HG03442 (cell line): ENCODE measurements around the gene PRKAR1B.

ENCODE experiments used
- ATAC-seq: cut with Tn5 transposase; IDR thresholded peaks from one replicate; pipeline ENCODE4 v1.9.1; 2021; ENCODE audit warnings: mild to moderate bottlenecking, moderate library complexity; ENCODE audit not compliant: unreplicated experiment

Gene PRKAR1B

DNA sequence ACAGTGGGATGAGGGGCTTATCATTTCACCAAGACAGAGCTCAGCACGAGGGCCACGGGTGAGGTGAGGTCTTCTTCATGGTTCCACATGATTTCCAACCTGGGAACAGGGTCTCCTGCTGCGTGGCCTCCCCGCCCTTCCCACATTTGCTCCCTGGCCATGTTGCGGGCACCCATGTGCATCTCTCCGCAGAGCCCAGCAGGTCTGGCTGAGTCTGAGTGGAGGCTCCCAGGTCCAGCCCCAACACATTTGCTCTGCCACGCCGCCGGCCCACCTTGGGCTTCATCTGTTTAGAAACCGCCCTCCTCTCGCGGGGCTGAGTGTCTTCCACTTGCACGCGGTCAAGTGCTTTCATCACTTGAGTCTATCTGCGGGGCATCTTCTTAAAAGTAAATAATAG lies 14.8 kb upstream of the PRKAR1B start:
- ATAC-seq, result no peak

- ATAC-seq, result no peak
Measured at GRCh38 chr7:741191-741671, 14.2 kb upstream of the PRKAR1B start.

DNA sequence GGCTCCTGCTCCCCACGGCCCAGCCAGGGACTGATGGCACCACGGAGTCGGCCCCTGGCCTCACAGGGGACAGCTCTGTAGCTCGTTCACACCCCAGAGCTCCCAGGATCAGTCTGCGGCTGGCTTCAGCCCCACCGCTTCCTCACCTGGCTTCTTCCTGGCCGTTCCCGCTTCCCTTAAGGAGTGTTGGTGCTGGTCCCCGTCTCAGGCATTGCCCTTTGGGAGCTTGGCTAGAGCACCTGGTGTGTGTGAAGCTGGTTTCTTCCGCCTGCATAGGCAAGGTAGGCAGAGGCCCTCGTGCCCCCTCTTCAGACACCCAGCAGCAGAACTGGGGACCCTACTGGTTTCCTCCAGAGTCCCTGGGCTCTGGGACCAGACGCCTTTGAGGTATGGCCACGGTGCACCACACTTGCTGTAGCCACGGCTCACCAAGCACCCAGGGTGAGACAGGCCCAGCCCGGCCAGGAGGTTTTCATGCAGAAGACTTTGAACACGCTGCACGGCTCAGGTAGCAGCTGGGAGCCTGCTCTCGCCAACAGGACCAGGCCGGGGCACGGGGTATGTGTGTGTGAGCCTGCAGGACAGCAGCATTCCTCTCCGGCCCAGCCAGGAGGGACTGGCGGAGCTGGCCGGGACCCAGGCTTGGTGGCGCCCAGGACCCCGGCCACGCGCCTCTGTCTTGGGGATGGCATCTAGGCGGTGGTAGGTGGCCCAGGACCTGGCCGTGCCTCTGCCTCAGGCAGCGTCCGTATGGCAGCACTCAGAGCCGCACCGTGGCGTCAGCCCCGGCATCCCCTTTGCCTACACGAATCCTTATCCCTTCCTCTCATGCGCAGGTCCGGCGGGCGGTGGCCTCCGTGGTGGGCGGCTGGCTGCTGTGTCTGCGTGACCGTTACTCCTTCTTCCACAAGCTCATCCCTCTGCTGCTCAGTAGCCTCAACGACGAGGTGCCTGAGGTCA lies 13.2 kb upstream of the PRKAR1B start:
- no peak for ATAC-seq

DNA sequence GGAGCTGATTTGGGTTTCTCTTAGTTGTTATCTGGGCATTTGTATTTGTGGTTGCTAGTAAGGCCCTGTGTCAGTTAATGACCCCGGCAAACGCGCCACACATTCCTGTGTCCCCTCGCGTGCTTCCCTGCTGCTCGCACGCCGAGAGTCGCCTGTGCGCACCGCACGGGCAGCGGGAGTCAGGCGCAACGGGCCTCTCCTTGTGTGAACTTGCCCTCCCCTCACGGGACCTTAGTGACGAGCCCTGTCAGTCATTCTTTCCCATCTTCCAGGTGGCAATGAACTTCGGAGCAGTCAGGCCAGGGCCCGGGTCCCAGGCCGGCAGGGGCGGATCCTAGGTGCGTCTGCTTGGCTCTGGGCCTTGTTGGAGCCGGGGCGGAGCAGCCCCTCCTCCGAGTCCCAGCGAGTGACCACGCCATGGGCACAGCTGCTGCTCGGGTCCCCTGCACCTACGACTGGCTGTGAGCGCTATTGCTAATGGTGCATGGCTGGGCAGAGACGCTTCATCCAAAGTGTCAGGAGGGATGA lies 12.4 kb upstream of the PRKAR1B start:
- no peak for ATAC-seq

- ATAC-seq, result no peak
Measured at GRCh38 chr7:738723-739454, 11.8 kb upstream of the PRKAR1B start.

- no peak for ATAC-seq
Measured at GRCh38 chr7:738241-738640, 11.2 kb upstream of the PRKAR1B start.

- no peak for ATAC-seq
Measured at GRCh38 chr7:734808-735207, 7.7 kb upstream of the PRKAR1B start.

GRCh38 chr7:734214-734613 lies 7.1 kb upstream of the PRKAR1B start:
- ATAC-seq, result no peak

DNA sequence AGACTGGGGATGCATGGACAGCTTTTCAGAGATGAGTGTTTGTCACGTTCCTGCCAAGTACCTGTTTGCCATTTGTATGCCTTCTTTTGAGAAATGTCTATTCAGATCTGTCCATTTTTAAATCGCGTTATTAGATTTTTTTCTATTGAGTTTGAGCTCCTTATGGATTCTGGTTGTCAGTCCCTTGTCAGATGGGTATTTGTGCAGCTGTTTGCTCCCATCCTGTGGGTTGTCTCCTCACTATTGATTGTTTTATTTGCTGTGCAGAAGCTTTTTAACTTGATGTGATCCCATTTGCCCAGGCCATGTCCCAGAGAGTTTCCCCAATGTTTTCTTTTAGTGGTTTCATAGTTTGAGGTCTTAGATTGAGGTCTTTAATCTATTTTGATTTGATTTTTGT lies 5.5 kb upstream of the PRKAR1B start:
- no peak for ATAC-seq

GRCh38 chr7:732094-732541 lies 5.0 kb upstream of the PRKAR1B start:
- ATAC-seq, result no peak

DNA sequence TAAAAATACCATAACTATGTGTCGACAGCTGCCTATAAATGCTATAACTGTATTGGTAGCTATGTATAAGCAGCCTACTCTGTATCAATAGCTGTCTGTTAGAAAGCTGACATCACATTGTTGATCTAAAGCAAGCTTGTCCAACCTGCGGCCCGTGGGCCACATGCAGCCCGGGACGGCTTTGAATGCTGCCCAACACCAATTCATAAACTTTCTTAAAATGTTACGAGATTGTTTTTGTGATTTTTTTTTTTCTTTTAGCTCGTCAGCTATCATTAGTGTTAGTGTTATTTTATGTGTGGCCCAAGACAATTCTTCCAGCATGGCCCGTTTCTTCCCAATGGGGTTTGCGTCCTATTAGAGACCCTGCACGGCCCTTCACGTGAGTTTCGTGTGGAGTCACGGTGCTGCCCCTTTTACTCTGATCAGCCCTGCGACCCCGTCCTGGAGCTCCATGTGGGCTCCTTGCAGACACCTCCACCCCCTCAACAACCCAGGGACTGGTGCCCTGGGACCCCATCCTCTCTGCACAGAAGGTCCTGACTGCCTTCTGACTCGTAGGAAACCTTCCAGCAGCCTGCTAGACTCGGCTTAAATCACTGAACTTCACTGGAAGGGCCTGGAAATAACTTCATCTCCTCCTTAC lies 4.5 kb upstream of the PRKAR1B start:
- ATAC-seq, result no peak

DNA sequence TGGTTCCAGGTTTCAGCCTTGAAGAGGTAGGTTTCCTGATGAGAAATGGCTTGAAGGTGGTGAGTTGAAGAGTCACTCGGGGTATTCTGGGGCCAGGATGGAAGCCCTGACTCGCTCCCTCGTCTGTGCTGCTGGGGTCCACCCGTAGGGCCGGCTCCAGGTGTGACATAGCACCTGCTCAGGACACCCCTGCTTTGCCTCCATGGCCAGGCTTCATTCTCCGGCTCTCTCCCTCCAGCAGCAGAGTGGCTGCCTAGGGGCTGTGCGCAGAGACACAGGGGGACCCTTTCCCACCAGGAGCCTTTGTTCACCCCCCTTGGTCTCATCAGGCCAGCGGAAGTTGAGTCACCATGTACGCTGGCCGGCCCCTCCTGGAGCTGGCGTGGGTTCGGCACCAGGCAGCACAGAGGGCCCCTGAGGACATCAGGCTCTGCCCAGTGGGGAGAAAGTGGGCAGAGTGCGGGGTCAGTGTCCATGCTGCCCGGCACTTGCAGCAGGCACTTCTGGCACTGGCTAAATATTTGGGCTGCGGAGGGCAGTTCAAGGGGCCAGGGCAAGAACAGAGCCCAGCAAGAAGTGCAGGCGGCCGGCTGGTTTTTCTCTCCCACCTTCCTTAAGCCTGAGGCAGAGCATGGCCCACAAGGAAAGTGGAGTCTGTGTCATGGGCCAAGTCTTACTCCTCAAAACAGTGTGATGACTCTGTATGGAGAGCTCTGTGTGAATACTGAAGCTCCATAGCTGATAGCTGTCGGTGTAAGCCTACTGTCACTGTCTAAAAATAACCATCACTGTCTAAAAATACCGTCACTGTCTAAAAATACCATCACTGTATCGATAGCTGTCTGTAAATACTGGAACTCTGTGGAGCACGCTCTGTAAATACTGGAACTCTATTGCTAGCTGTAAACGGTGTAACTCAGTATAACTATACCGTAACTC lies 3.7 kb upstream of the PRKAR1B start:
- ATAC-seq, result no peak

DNA sequence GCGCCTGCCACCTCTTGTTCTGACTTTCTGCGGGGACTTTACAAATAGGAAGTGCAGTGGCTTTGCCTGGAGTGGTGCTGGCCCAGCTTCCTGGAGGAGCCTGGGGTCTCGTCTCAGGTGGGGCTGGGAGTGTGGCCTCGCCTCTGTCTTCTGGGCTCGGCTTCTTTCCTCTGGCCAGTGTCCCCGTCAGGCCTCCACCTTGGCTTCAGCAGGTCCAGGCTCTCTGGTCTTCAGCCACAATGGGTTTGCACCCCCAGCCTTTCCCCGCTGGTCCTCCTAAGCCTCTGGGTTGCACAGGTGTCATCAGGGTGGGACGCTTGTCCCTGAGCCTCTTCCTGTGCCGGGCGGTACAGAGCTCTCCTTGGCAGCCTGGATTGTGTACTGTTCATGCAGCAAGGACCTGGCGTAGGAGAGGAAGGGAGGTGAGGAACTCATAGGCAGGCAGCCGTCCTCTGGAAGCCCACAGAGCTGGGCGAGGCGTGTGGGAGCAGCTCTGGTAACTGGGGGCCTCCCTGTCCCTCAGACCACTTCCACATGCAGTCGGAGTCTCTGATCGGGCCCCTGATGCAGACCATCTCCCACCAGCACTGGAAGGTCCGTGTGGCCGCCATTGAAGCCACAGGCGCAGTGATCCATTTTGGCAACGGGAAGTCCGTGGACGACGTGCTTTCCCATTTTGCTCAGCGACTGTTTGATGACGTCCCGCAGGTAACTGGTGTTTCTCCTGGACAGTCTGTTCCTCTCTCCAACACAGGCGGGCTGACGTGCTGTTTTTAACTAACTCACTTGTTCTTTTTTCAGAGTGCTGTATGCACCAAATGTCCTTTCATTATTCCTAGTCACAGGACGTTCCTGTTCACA lies 2.3 kb upstream of the PRKAR1B start:
- ATAC-seq, result no peak

GRCh38 chr7:728602-729001 lies 1.5 kb upstream of the PRKAR1B start:
- ATAC-seq, result no peak

GRCh38 chr7:727806-728460 lies 852 bp upstream of the PRKAR1B start:
- ATAC-seq, result no peak

- no peak for ATAC-seq
Measured at GRCh38 chr7:726854-727103, 302 bp downstream of the PRKAR1B start.

DNA sequence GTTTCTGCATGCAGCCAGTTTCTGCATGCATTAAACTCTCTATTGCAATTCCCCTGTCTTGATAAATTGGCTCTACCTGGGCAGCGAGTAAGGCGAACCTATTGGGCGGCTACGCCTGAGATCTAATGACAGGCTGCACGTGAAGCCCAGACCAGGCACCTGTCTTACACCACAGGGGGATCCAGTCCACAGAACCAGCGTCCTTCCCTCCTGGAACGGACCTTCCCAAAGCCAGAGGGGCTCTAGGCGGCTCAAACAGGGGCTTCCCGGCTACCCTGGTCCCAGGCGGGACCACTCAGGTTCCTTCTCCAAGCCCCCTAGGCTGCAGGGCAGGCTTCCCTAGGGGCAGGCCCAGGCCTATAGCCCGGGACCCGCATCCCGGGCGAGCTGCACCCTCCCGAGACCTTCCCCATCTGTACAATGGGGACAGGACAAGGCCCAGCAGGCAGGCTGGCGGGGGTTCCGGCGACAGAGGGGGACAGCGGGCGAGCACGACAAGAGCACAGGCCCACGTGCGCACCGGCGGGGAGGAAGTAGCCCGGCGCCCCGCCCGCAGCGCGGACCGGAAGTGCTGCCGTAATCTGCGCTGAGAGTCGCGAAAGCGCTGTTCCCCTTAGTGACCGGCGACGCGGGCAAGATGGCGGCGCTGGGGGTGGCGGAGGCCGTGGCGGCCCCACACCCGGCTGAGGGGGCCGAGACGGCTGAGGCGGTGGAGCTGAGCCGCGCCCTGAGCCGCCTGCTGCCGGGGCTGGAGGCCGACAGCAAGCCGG lies 812 bp downstream of the PRKAR1B start, which contains the start of gene DNAAF5:
Gene DNAAF5, plus strand, starts transcription at position 616 of the 770 bp plus-strand sequence. Its CDS starts 22 bp downstream, at position 638.
- ATAC-seq, result peak; percentile 81
